ENCODE results near the gene ABCA13.

ABCA13 gene

DNA sequence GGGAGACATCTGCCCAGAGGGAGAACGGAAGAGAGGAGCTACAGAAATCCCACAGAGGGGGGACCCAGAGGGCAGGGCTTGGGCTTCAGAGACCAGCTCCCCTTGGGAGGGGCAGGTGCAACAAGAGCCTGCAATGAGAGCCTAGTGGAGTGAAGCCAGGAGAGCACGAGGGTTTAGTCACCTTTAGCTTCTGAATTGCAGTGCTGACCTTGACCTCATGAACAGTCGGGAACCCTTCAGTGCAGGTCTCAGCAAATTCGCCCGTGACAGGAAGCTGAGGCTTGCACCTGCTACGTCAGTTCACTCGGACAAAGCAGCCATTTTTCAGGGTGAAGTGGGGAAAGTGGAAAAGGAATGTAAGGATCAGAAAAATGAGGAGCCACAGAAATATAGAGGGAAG lies 446.2 kb downstream of the ABCA13 start:
- H3K27me3 ChIP-seq (ENCODE audit: insufficient read depth, low read length, poor library complexity, severe bottlenecking), result no peaks in the 10 kb centered on the region
- H3K4me2 ChIP-seq (ENCODE audit: low read depth, low read length, poor library complexity, severe bottlenecking), result no peak overlapping the region
- H3K9ac ChIP-seq (ENCODE audit: low read depth, low read length, poor library complexity, severe bottlenecking), result no peak overlapping the region
- TF ChIP-seq EZH2phosphoT487 (IDR thresholded peaks at IDR 0.05; ENCODE audit: borderline replicate concordance), result no peak
- TF ChIP-seq, protein P1, sequence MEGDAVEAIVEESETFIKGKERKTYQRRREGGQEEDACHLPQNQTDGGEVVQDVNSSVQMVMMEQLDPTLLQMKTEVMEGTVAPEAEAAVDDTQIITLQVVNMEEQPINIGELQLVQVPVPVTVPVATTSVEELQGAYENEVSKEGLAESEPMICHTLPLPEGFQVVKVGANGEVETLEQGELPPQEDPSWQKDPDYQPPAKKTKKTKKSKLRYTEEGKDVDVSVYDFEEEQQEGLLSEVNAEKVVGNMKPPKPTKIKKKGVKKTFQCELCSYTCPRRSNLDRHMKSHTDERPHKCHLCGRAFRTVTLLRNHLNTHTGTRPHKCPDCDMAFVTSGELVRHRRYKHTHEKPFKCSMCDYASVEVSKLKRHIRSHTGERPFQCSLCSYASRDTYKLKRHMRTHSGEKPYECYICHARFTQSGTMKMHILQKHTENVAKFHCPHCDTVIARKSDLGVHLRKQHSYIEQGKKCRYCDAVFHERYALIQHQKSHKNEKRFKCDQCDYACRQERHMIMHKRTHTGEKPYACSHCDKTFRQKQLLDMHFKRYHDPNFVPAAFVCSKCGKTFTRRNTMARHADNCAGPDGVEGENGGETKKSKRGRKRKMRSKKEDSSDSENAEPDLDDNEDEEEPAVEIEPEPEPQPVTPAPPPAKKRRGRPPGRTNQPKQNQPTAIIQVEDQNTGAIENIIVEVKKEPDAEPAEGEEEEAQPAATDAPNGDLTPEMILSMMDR (conservative IDR thresholded peaks at IDR 0.05; ENCODE audit: low read length), result no peak
- no peaks in the 10 kb centered on the region for H3K79me2 ChIP-seq (ENCODE audit: insufficient read depth, low read length)
- H3K9me2 ChIP-seq (replicated peaks; ENCODE audit: low read depth, low read length), result no peaks in the 10 kb centered on the region
- 0 out of 2 replicates have a peak, but pooled peaks cover 4% of the 10 kb centered on the region for H3K9me3 ChIP-seq (ENCODE audit: insufficient read depth, low read depth, low read length)
- H3K4me3 ChIP-seq (ENCODE audit: low read length, poor library complexity, severe bottlenecking), result no peak overlapping the region
- H3K4me1 ChIP-seq (ENCODE audit: insufficient read depth, low read length, poor library complexity, severe bottlenecking), result no peaks in the 10 kb centered on the region
- H4K20me1 ChIP-seq (ENCODE audit: insufficient read depth, low read length, poor library complexity, severe bottlenecking), result no peaks in the 10 kb centered on the region
- no peaks in the 10 kb centered on the region for H3F3A ChIP-seq (ENCODE audit: low read depth)
- no peak overlapping the region for H2AFZ ChIP-seq (ENCODE audit: low read length)
- no peaks in the 10 kb centered on the region for H3K36me3 ChIP-seq (ENCODE audit: insufficient read depth, low read length)

DNA sequence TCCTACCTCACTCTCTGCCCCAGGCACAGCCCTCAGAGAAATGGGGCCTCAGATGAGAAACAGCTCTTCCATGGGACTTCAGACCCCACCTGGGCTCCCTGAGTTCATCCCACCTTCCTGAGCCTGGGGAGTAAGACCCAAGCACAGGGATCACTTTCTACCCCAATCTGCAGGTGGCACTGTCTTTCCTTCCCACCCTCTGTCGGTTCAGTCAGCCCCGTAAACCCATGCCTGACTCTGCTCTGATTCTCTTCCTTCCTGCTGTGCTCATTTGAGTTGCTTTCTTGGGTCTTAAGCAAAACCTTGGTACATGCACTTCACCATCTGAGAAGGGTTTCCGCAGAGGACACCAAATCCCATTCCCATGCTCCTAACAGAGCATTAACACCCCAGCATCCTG lies 446.7 kb downstream of the ABCA13 start:
- H3K4me1 ChIP-seq (ENCODE audit: insufficient read depth, low read length, poor library complexity, severe bottlenecking), result no peaks in the 10 kb centered on the region
- no peak for TF ChIP-seq EZH2phosphoT487 (IDR thresholded peaks at IDR 0.05; ENCODE audit: borderline replicate concordance)
- TF ChIP-seq, protein P1 (conservative IDR thresholded peaks at IDR 0.05; ENCODE audit: low read length), result no peak
- no peaks in the 10 kb centered on the region for H3K9me2 ChIP-seq (replicated peaks; ENCODE audit: low read depth, low read length)
- no peaks in the 10 kb centered on the region for H3K36me3 ChIP-seq (ENCODE audit: insufficient read depth, low read length)
- no peak overlapping the region for H2AFZ ChIP-seq (ENCODE audit: low read length)
- H3K9ac ChIP-seq (ENCODE audit: low read depth, low read length, poor library complexity, severe bottlenecking), result no peak overlapping the region
- no peak overlapping the region for H3K4me3 ChIP-seq (ENCODE audit: low read length, poor library complexity, severe bottlenecking)
- no peak overlapping the region for H3K4me2 ChIP-seq (ENCODE audit: low read depth, low read length, poor library complexity, severe bottlenecking)
- 0 out of 2 replicates have a peak, but pooled peaks cover 4% of the 10 kb centered on the region for H3K9me3 ChIP-seq (ENCODE audit: insufficient read depth, low read depth, low read length)
- no peaks in the 10 kb centered on the region for H3F3A ChIP-seq (ENCODE audit: low read depth)
- H3K27me3 ChIP-seq (ENCODE audit: insufficient read depth, low read length, poor library complexity, severe bottlenecking), result no peaks in the 10 kb centered on the region
- no peaks in the 10 kb centered on the region for H3K79me2 ChIP-seq (ENCODE audit: insufficient read depth, low read length)
- H4K20me1 ChIP-seq (ENCODE audit: insufficient read depth, low read length, poor library complexity, severe bottlenecking), result no peaks in the 10 kb centered on the region

DNA sequence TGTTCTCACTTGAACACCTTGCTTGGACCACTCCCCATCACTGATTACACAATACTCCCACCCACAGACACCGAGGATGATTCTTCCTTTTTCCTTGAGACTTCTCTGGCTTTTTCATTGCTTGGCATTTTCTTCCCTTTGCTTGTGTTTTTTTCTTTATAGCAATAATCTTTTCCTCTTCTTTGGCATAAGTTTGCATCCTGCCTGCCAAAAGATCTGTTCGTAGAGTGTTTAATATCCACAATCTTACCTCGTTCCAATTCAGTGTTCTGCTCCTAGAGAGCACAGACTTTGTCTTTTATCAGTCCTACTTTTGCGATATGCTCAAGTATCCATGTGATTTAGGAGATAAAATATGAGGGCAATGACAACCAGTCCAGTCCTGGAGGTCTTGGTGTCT lies 449.8 kb downstream of the ABCA13 start:
- H3K4me2 ChIP-seq (ENCODE audit: low read depth, low read length, poor library complexity, severe bottlenecking), result no peak overlapping the region
- no peak overlapping the region for H3K9ac ChIP-seq (ENCODE audit: low read depth, low read length, poor library complexity, severe bottlenecking)
- no peaks in the 10 kb centered on the region for H4K20me1 ChIP-seq (ENCODE audit: insufficient read depth, low read length, poor library complexity, severe bottlenecking)
- no peaks in the 10 kb centered on the region for H3F3A ChIP-seq (ENCODE audit: low read depth)
- no peaks in the 10 kb centered on the region for H3K9me2 ChIP-seq (replicated peaks; ENCODE audit: low read depth, low read length)
- TF ChIP-seq, protein P1 (conservative IDR thresholded peaks at IDR 0.05; ENCODE audit: low read length), result no peak
- no peak for TF ChIP-seq EZH2phosphoT487 (IDR thresholded peaks at IDR 0.05; ENCODE audit: borderline replicate concordance)
- no peaks in the 10 kb centered on the region for H3K79me2 ChIP-seq (ENCODE audit: insufficient read depth, low read length)
- no peaks in the 10 kb centered on the region for H3K36me3 ChIP-seq (ENCODE audit: insufficient read depth, low read length)
- no peak overlapping the region for H3K4me3 ChIP-seq (ENCODE audit: low read length, poor library complexity, severe bottlenecking)
- H3K4me1 ChIP-seq (ENCODE audit: insufficient read depth, low read length, poor library complexity, severe bottlenecking), result no peaks in the 10 kb centered on the region
- H3K27me3 ChIP-seq (ENCODE audit: insufficient read depth, low read length, poor library complexity, severe bottlenecking), result no peaks in the 10 kb centered on the region
- H3K9me3 ChIP-seq (ENCODE audit: insufficient read depth, low read depth, low read length), result 0 out of 2 replicates have a peak, but pooled peaks cover 4% of the 10 kb centered on the region
- H2AFZ ChIP-seq (ENCODE audit: low read length), result no peak overlapping the region

All from Loucy (cell line).